Effector memory CD4-positive, alpha-beta T cell (primary cell): ENCODE data around the gene NEK2.

Source experiments
- DNase-seq, 3 donors: peaks; one replicate each; pipeline ENCODE4 v3.0.0-alpha.2; 2020
- H3K27ac ChIP-seq: 2 replicates; pipeline ENCODE4 v1.7.0; 2013; ENCODE audit warnings: mild to moderate bottlenecking, low read length, moderate library complexity; ENCODE audit not compliant: insufficient read depth, poor library complexity, severe bottlenecking
- H3K27me3 ChIP-seq: replicated peaks from 2 replicates; pipeline ENCODE4 v1.7.0; 2013; ENCODE audit warnings: mild to moderate bottlenecking, low read length; ENCODE audit not compliant: insufficient read depth, control insufficient read depth, poor library complexity, severe bottlenecking
- H3K36me3 ChIP-seq: 2 replicates; pipeline ENCODE4 v1.7.0; 2013; ENCODE audit warnings: mild to moderate bottlenecking, low read length, moderate library complexity; ENCODE audit not compliant: control insufficient read depth, insufficient read depth
- H3K4me1 ChIP-seq: 2 replicates; pipeline ENCODE4 v1.7.0; 2013; ENCODE audit warnings: low read length, mild to moderate bottlenecking; ENCODE audit not compliant: control insufficient read depth, insufficient read depth, poor library complexity, severe bottlenecking
- H3K4me3 ChIP-seq: 2 replicates; pipeline ENCODE4 v1.7.0; 2013; ENCODE audit warnings: low read length, low read depth, mild to moderate bottlenecking; ENCODE audit not compliant: insufficient read depth, poor library complexity, severe bottlenecking
- H3K9me3 ChIP-seq: 2 replicates; pipeline ENCODE4 v1.7.0; 2013; ENCODE audit warnings: mild to moderate bottlenecking, low read length, moderate library complexity; ENCODE audit not compliant: control insufficient read depth

The NEK2 gene

DNA sequence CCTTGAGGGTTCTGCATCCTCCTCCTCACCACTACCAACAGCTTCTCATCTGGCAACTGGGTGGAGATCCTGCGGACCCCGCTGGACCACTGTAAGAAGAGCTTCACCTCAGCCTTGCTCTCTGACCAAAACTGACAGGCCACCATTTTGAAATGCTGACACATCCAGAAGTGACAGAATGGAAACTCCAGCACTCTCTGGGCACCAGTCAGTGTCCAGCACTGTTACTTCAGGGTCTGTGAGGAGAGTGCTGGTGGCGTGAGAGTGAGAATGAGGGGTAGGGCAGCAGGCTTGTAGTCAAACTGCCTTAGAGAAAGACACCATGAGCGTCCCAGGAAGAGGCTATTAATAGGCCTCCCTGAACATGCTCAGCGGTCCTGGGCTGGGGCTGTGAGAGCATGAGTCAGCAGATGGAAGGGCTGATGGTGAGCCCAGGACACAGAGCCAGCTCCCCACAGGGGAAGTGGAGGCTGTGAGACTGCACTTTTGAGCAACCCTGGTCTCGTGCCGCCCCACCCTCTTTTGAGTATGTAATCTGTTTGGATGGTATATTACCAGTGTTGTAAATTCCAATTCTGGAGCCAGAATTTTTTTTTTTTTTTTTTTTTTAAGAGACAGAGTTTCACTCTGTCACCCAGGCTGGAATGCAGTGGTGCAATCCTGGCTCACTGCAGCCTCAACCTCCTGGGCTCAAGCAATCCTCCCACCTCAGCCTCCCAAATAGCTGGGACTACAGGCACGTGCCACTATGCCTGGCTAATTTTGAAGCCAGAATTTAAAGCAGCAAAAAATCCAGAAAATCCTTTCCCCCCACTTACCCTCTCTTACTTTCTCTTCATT, 62.1 kb downstream of the NEK2 start:
- Histone ChIP-seq H3K27ac (no peak overlapping the region), H3K4me1 (no peaks in the 10 kb centered on the region), H3K9me3 (no peaks in the 10 kb centered on the region), H3K36me3 (no peaks in the 10 kb centered on the region), H3K4me3 (no peak overlapping the region), H3K27me3 (no peaks in the 10 kb centered on the region)
- no peak for DNase-seq

DNA sequence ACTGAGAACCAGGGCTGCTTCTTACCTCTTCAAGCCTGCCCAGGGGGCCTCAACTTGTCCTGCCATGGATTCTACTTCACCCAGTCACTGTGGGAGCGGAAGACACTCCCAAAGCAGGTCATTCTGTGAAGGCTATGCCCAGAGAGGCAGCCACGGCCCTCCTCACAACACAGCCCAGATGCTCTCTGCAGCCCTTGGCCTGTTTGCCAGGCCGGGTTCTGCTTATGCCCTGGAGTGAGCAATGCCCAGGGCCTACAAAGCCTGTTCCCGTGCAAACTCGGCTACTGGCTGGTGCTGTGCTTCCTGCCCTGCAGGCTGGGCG, 62.7 kb downstream of the NEK2 start:
- Histone ChIP-seq H3K4me3 (no peak overlapping the region), H3K36me3 (no peaks in the 10 kb centered on the region), H3K27ac (no peak overlapping the region), H3K9me3 (no peaks in the 10 kb centered on the region), H3K27me3 (no peaks in the 10 kb centered on the region), H3K4me1 (no peaks in the 10 kb centered on the region)
- no peak for DNase-seq
